Measurements from ENCODE around the gene ANKS1B.

The ANKS1B gene

GRCh38 chr12:99284161-99284560 lies 700.6 kb downstream of the ANKS1B start:
- TF ChIP-seq ZNF132 (tag by site-specific recombination; IDR thresholded peaks at IDR 0.05; ENCODE audit: borderline replicate concordance), result no peak
- no peak for TF ChIP-seq ZFHX2 (tag by site-specific recombination; conservative IDR thresholded peaks at IDR 0.05)
- TF ChIP-seq GLI4 (tag by site-specific recombination; IDR thresholded peaks at IDR 0.05), result no peak
- no peak for TF ChIP-seq ZNF174 (tag by site-specific recombination; IDR thresholded peaks at IDR 0.05)
- no peak for TF ChIP-seq ZNF692 (tag by site-specific recombination; IDR thresholded peaks at IDR 0.05)
- TF ChIP-seq ZNF670 (tag by site-specific recombination; IDR thresholded peaks at IDR 0.05; ENCODE audit: low read depth), result no peak
- no peak for TF ChIP-seq ZSCAN4 (tag by site-specific recombination; IDR thresholded peaks at IDR 0.05)
- no peak for TF ChIP-seq ZNF157 (tag by site-specific recombination; IDR thresholded peaks at IDR 0.05)
- no peak for TF ChIP-seq ZNF639 (tag by site-specific recombination; IDR thresholded peaks at IDR 0.05)
- no peaks in the 10 kb centered on the region for H3K36me3 ChIP-seq (ENCODE audit: control insufficient read depth in 2 of 2, insufficient read depth in 1 of 2, low read length in 2 of 2)
- ChIA-PET CTCF (interaction anchor here (0.7 kb wide), 1 partner anchor 25 kb away, joined by 3 read pairs; no protein-coding TSS in a partner anchor), POLR2A (no interaction called here)
- no peak overlapping the region for H3K4me3 ChIP-seq (ENCODE audit: low read depth, low read length)
- H3K9me3 ChIP-seq (ENCODE audit: control insufficient read depth, insufficient read depth, low read depth, low read length), result no peaks in the 10 kb centered on the region
- H3K27ac ChIP-seq (ENCODE audit: extremely low read depth, low read depth, low read length), result no peak overlapping the region
- H3K4me1 ChIP-seq (ENCODE audit: control insufficient read depth, insufficient read depth, low read length), result no peaks in the 10 kb centered on the region

GRCh38 chr12:99282624-99283023 lies 702.1 kb downstream of the ANKS1B start:
- no peaks in the 10 kb centered on the region for H3K4me1 ChIP-seq (ENCODE audit: control insufficient read depth, insufficient read depth, low read length)
- no peak for TF ChIP-seq KLF10 (tag by site-specific recombination; IDR thresholded peaks at IDR 0.05)
- ChIA-PET POLR2A (no interaction called here), CTCF (no interaction called here)
- H3K27ac ChIP-seq (ENCODE audit: extremely low read depth, low read depth, low read length), result no peak overlapping the region
- H3K9me3 ChIP-seq (ENCODE audit: control insufficient read depth, insufficient read depth, low read depth, low read length), result no peaks in the 10 kb centered on the region
- H3K36me3 ChIP-seq (ENCODE audit: control insufficient read depth in 2 of 2, insufficient read depth in 1 of 2, low read length in 2 of 2), result no peaks in the 10 kb centered on the region
- no peak overlapping the region for H3K4me3 ChIP-seq (ENCODE audit: low read depth, low read length)

- ChIA-PET POLR2A (no interaction called here), CTCF (no interaction called here)
- Histone ChIP-seq H3K9me3 (ENCODE audit: control insufficient read depth, insufficient read depth, low read depth, low read length) (no peaks in the 10 kb centered on the region), H3K4me3 (ENCODE audit: low read depth, low read length) (no peak overlapping the region), H3K27ac (ENCODE audit: extremely low read depth, low read depth, low read length) (no peak overlapping the region), H3K36me3 (ENCODE audit: control insufficient read depth in 2 of 2, insufficient read depth in 1 of 2, low read length in 2 of 2) (no peaks in the 10 kb centered on the region), H3K4me1 (ENCODE audit: control insufficient read depth, insufficient read depth, low read length) (no peaks in the 10 kb centered on the region)
- TF ChIP-seq HIC1 (tag by site-specific recombination; IDR thresholded peaks at IDR 0.05) (no peak), PRDM10 (tag by site-specific recombination; IDR thresholded peaks at IDR 0.05) (no peak), ZNF580 (tag by site-specific recombination; IDR thresholded peaks at IDR 0.05) (no peak), ZNF692 (tag by site-specific recombination; IDR thresholded peaks at IDR 0.05) (no peak), RBAK (tag by site-specific recombination; IDR thresholded peaks at IDR 0.05) (no peak), ZNF391 (tag by site-specific recombination; IDR thresholded peaks at IDR 0.05; ENCODE audit: borderline replicate concordance, low read depth) (no peak), WT1 (tag by site-specific recombination; IDR thresholded peaks at IDR 0.05) (no peak), ZNF404 (tag by site-specific recombination; IDR thresholded peaks at IDR 0.05) (no peak), ZNF433 (tag by site-specific recombination; IDR thresholded peaks at IDR 0.05; ENCODE audit: low read depth) (no peak), ZNF157 (tag by site-specific recombination; IDR thresholded peaks at IDR 0.05) (no peak), KLF8 (tag by site-specific recombination; IDR thresholded peaks at IDR 0.05) (no peak), SCRT2 (tag by site-specific recombination; IDR thresholded peaks at IDR 0.05) (no peak)
Measured at GRCh38 chr12:99282086-99282485, 702.6 kb downstream of the ANKS1B start.

All from HEK293 (cell line).